K562 (cell line): ENCODE measurements around the gene COX7A1. TPM values are rescaled to one million over a fixed set of nuclear protein-coding genes. Genes with fewer than 3 reads are reported as not detected.

Experiments
- ATAC-seq: fragments of 200-7000 bp; cut with Tn5 transposase; 3 replicates; pipeline ENCODE4 v1.9.1; 2020; ENCODE audit warnings: moderate library complexity
- BruUV-seq: library from RNA; stranded (reverse); fragments of 400-500 nt; replicated peaks from 2 replicates; lab custom pipeline; 2021; lab: Mats Ljungman, UMichigan
- CTCF ChIA-PET: fragments of 300-600 bp; formaldehyde crosslinking; extraction: SDS; loops from one replicate; lab custom pipeline; 2021; ENCODE audit warnings: low intra/inter-chr PET ratio; lab: Yijun Ruan, JAX
- POLR2A ChIA-PET: fragments of 300-600, 350-650 bp; sonication (Branson Sonifier 250); formaldehyde crosslinking; extraction: SDS; loops from one replicate; lab custom pipeline; 2021; ENCODE audit warnings: antibody characterized with exemption, inconsistent platforms; lab: Yijun Ruan, JAX
- DNase-seq, 4 experiments: peaks; one replicate each; pipeline versions ENCODE4 v3.0.0 to v3.0.0-alpha.2; 2011 to 2018; ENCODE audit warnings: low spot score in 3 of 4, mixed read lengths in 3 of 4; ENCODE audit errors: extremely low read depth in 1 of 4
- FAIRE-seq: peaks from 2 replicates; lab custom pipeline; 2011; peaks lifted over from hg19 to GRCh38; lab: Jason Lieb, UNC
- H2AFZ ChIP-seq: 2 replicates; pipeline ENCODE4 v1.6.0; 2011; ENCODE audit warnings: low read depth, low read length, control low read depth, inconsistent platforms
- H3K27ac ChIP-seq: fragments of 200-600 bp; 3 replicates; pipeline ENCODE4 v1.8.0; 2011; ENCODE audit warnings: low read depth, mild to moderate bottlenecking, control low read depth, inconsistent platforms, low read length, moderate library complexity, mixed read lengths; ENCODE audit errors: extremely low read depth
- H3K27me3 ChIP-seq, 2 experiments: fragments of 300-600 bp in 1 of 2; 2 replicates in 1 of 2; 3 replicates in 1 of 2; pipeline versions ENCODE4 v1.6.0 to v1.8.0; 2011; ENCODE audit warnings: inconsistent platforms in 2 of 2, low read length in 2 of 2, mild to moderate bottlenecking in 1 of 2, mixed read lengths in 1 of 2, moderate library complexity in 1 of 2; ENCODE audit not compliant: control insufficient read depth in 2 of 2, insufficient read depth in 2 of 2
- H3K36me3 ChIP-seq: fragments of 300-600 bp; 3 replicates; pipeline ENCODE4 v1.8.0; 2011; ENCODE audit warnings: mild to moderate bottlenecking, low read length, inconsistent platforms; ENCODE audit not compliant: control insufficient read depth, insufficient read depth
- H3K4me1 ChIP-seq, 2 experiments: fragments of 200-600 bp in 1 of 2; replicated peaks in 1 of 2; 2 replicates in 1 of 2; 3 replicates in 1 of 2; pipeline versions ENCODE4 v1.5.1 to v1.8.0; 2011; ENCODE audit warnings: inconsistent platforms in 2 of 2, low read length in 2 of 2, mild to moderate bottlenecking in 1 of 2, mixed read lengths in 1 of 2, moderate library complexity in 1 of 2; ENCODE audit not compliant: control insufficient read depth in 2 of 2, insufficient read depth in 2 of 2
- H3K4me2 ChIP-seq: 2 replicates; pipeline ENCODE4 v1.6.1; 2011; ENCODE audit warnings: low read length, control low read depth, inconsistent platforms, mixed read lengths; ENCODE audit not compliant: insufficient read depth
- H3K4me3 ChIP-seq: fragments of 200-600 bp; sonication (generic), shearing (Covaris generic); 2 replicates; pipeline ENCODE4 v1.5.1; 2016; ENCODE audit warnings: control low read depth, inconsistent platforms
- H3K79me2 ChIP-seq: fragments of 200-600 bp; 3 replicates; pipeline ENCODE4 v1.8.0; 2011; ENCODE audit warnings: low read length, inconsistent platforms; ENCODE audit not compliant: control insufficient read depth, insufficient read depth
- H3K9ac ChIP-seq, 2 experiments: 2 replicates each; pipeline versions ENCODE4 v1.6.0 to v1.6.1; 2011; ENCODE audit warnings: low read depth in 2 of 2, low read length in 2 of 2, control low read depth in 1 of 2, inconsistent platforms in 1 of 2, mild to moderate bottlenecking in 1 of 2, mixed read lengths in 1 of 2; ENCODE audit not compliant: insufficient read depth in 1 of 2
- H3K9me1 ChIP-seq: one replicate; pipeline ENCODE4 v1.6.0; 2011; ENCODE audit warnings: inconsistent platforms, mild to moderate bottlenecking, low read length, moderate library complexity; ENCODE audit not compliant: control insufficient read depth, insufficient read depth
- H3K9me3 ChIP-seq: replicated peaks from 2 replicates; pipeline ENCODE4 v1.5.1; 2011; ENCODE audit warnings: low read depth, low read length, inconsistent platforms; ENCODE audit not compliant: control insufficient read depth, insufficient read depth
- H4K20me1 ChIP-seq: replicated peaks from 2 replicates; pipeline ENCODE4 v1.6.1; 2011; ENCODE audit warnings: low read length, inconsistent platforms, mixed read lengths; ENCODE audit not compliant: control insufficient read depth, insufficient read depth
- ESRRB ChIP-seq: fragments of 250-450 bp; sonication (Bioruptor Pico); IDR thresholded peaks from 2 replicates; pipeline ENCODE4 v1.5.0; 2020; ENCODE audit warnings: mild to moderate bottlenecking, moderate library complexity, borderline replicate concordance
- HNRNPLL ChIP-seq: fragments of 200-400 bp; formaldehyde crosslinking; IDR thresholded peaks from 2 replicates; pipeline ENCODE4 v1.6.1; 2017; ENCODE audit warnings: low read length, low read depth, mild to moderate bottlenecking; ENCODE audit not compliant: poor library complexity, severe bottlenecking
- RBM22 ChIP-seq: fragments of 200-400 bp; formaldehyde crosslinking; IDR thresholded peaks from 2 replicates; pipeline ENCODE4 v1.6.1; 2018; ENCODE audit warnings: low read length, low read depth; ENCODE audit not compliant: poor library complexity, severe bottlenecking
- ZNF408 ChIP-seq: fragments of 250-450 bp; sonication (Bioruptor Pico); IDR thresholded peaks from 2 replicates; pipeline ENCODE4 v1.4.0; 2020; ENCODE audit warnings: low read depth, mild to moderate bottlenecking, moderate library complexity
- ZNF431 ChIP-seq: sonication (generic); formaldehyde crosslinking; IDR thresholded peaks from 2 replicates; pipeline ENCODE4 v1.8.0; 2022; ENCODE audit warnings: mild to moderate bottlenecking, missing genetic modification reagents
- ZNF766 ChIP-seq: fragments of 200-800 bp; sonication (Bioruptor generic); conservative IDR thresholded peaks from 2 replicates; pipeline ENCODE4 v1.6.1; 2016; ENCODE audit warnings: missing genetic modification characterization, missing compliant biosample characterization
- WGBS: fragments of 100-300 bp; shearing (Covaris generic); methylation state at CpG from one replicate; pipeline ENCODE4 v1.1.6; 2016; ENCODE audit warnings: low coverage, mixed read lengths; ENCODE audit not compliant: insufficient coverage; ENCODE audit errors: missing lambda C conversion rate; 5-methylcytosine and 5-hydroxymethylcytosine counted together
- in situ Hi-C: fragments of 300-500 bp; cut with MboI; formaldehyde crosslinking; loops from 4 replicates; pipeline ENCODE4 v1.15.0; 2018; ENCODE audit warnings: inconsistent platforms, mixed read lengths
- intact Hi-C: fragments of 100-400 bp; cut with micrococcal nuclease; formaldehyde crosslinking; loops from 2 replicates; pipeline ENCODE4 v1.14.2; 2022
- polyA plus RNA-seq, 8 experiments: library from polyadenylated mRNA; depleted of rRNA in 4 of 8; stranded (reverse) in 5 of 8; unstranded in 3 of 8; fragments of >200 nt; fragmentation: Nextera tagmentation in 2 of 8; fragmentation: Illumina TruSeq in 1 of 8; extraction: Ambion mirVana in 2 of 8; extraction: Trizol in 1 of 8; gene quantifications; 2 replicates each; pipeline versions ENCODE4 v1.2.1 to v1.2.3, GENCODE V29; 2011 to 2014; ENCODE audit warnings: inconsistent platforms in 1 of 8, missing spikeins in 1 of 8
- total RNA-seq, 7 experiments: library from RNA; depleted of rRNA in 6 of 7; stranded (reverse); fragments of >200 nt in 6 of 7; fragmentation: Illumina TruSeq in 2 of 7; extraction: Trizol in 2 of 7; gene quantifications; 2 replicates each; pipeline versions ENCODE4 v1.2.1 to v1.2.3, GENCODE V29; 2011 to 2021; ENCODE audit warnings: low replicate concordance in 1 of 7
- TF ChIP-seq, protein P1 (sequence below): sonication (generic); formaldehyde crosslinking; IDR thresholded peaks from 2 replicates; pipeline ENCODE4 v1.8.0; 2022; ENCODE audit warnings: mild to moderate bottlenecking, missing genetic modification reagents

Gene COX7A1
- total and polyA plus RNA-seq, 9 of the 15 experiments (the other 6 are each of a cell fraction or from before 2014, with no cell fraction given) = 0.08 TPM; not detected in 8

GRCh38 chr19:36169084-36169760, 17.0 kb upstream of the COX7A1 start:
- ATAC-seq (no peak), FAIRE-seq (no peak), DNase-seq (no peak)
- H3K9me1 ChIP-seq = no peaks in the 10 kb centered on the region
- in situ Hi-C loops = no loop called here
- H3K4me3 ChIP-seq = no peak overlapping the region
- no peak overlapping the region; a peak in 1 of 4 replicates for H3K9ac ChIP-seq
- H2AFZ ChIP-seq = no peak overlapping the region
- CTCF ChIA-PET = interaction anchor here (0.6 to 4.6 kb wide), 2 partner anchors 42 to 566 kb away, joined by 3 to 49 read pairs; no protein-coding TSS in a partner anchor
- no TSS peak for BruUV-seq
- POLR2A ChIA-PET = interaction anchor here (0.7 kb wide), 2 partner anchors 365 to 421 kb away, joined by 3 read pairs; partner anchors contain the start of gene LIN37
- H3K27ac ChIP-seq = no peak overlapping the region
- H3K79me2 ChIP-seq = no peaks in the 10 kb centered on the region
- TF ChIP-seq ESRRB (CRISPR knock-in tag) (no peak), RBM22 (no peak), HNRNPLL (no peak), ZNF408 (CRISPR knock-in tag) (no peak)
- TF ChIP-seq, all 486 proteins: peak for 0
- H4K20me1 ChIP-seq = no peaks in the 10 kb centered on the region
- H3K4me1 ChIP-seq = no peaks in the 10 kb centered on the region; a peak in 2 of 5 replicates
- 56% methylated on average over 9 of the region's 9 CpGs for WGBS
- intact Hi-C loops = no loop called here
- H3K36me3 ChIP-seq = no peaks in the 10 kb centered on the region
- no peaks in the 10 kb centered on the region for H3K9me3 ChIP-seq
- no peak overlapping the region for H3K4me2 ChIP-seq
- no peaks in the 10 kb centered on the region for H3K27me3 ChIP-seq

DNA sequence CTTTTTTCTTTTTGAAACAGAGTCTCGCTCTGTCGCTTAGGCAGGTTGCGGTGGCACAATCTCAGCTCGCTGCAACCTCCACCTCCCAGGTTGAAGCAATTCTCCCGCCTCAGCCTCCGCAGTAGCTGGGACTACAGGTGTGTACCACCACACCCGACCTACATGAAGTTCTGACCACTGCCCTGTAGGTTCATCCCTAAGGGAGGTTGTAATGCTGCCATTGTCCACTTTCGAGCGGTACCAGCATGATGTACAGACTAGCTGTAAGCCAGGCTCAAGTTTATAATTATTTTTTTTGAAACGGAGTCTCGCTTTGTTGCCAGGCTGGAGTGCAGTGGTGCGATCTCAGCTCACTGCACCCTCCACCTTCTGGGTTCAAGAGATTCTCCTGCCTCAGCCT, 11.6 kb upstream of the COX7A1 start:
- no peak overlapping the region for H2AFZ ChIP-seq
- no peak for FAIRE-seq
- intact Hi-C loops (no loop called here), in situ Hi-C loops (no loop called here)
- no peak overlapping the region for H3K4me3 ChIP-seq
- BruUV-seq = no TSS peak
- H3K9ac ChIP-seq = no peak overlapping the region
- no peaks in the 10 kb centered on the region; a peak in 1 of 5 replicates for H3K4me1 ChIP-seq
- no peak overlapping the region for H3K4me2 ChIP-seq
- POLR2A ChIA-PET = interaction anchor here (0.6 kb wide), 1 partner anchor 1887 kb away, joined by 3 read pairs; no protein-coding TSS in a partner anchor
- no peak for ATAC-seq
- CTCF ChIA-PET = no interaction called here
- H3K27me3 ChIP-seq = no peaks in the 10 kb centered on the region
- 89% methylated on average over 11 of the region's 12 CpGs for WGBS
- no peaks in the 10 kb centered on the region for H3K9me3 ChIP-seq
- H3K79me2 ChIP-seq = no peaks in the 10 kb centered on the region
- H3K9me1 ChIP-seq = no peaks in the 10 kb centered on the region
- no peak overlapping the region for H3K27ac ChIP-seq
- H4K20me1 ChIP-seq = no peaks in the 10 kb centered on the region
- H3K36me3 ChIP-seq = peaks cover 6% of the 10 kb centered on the region; the same call in 2 of the 3 replicates
- DNase-seq = no peak
- TF ChIP-seq, protein P1, sequence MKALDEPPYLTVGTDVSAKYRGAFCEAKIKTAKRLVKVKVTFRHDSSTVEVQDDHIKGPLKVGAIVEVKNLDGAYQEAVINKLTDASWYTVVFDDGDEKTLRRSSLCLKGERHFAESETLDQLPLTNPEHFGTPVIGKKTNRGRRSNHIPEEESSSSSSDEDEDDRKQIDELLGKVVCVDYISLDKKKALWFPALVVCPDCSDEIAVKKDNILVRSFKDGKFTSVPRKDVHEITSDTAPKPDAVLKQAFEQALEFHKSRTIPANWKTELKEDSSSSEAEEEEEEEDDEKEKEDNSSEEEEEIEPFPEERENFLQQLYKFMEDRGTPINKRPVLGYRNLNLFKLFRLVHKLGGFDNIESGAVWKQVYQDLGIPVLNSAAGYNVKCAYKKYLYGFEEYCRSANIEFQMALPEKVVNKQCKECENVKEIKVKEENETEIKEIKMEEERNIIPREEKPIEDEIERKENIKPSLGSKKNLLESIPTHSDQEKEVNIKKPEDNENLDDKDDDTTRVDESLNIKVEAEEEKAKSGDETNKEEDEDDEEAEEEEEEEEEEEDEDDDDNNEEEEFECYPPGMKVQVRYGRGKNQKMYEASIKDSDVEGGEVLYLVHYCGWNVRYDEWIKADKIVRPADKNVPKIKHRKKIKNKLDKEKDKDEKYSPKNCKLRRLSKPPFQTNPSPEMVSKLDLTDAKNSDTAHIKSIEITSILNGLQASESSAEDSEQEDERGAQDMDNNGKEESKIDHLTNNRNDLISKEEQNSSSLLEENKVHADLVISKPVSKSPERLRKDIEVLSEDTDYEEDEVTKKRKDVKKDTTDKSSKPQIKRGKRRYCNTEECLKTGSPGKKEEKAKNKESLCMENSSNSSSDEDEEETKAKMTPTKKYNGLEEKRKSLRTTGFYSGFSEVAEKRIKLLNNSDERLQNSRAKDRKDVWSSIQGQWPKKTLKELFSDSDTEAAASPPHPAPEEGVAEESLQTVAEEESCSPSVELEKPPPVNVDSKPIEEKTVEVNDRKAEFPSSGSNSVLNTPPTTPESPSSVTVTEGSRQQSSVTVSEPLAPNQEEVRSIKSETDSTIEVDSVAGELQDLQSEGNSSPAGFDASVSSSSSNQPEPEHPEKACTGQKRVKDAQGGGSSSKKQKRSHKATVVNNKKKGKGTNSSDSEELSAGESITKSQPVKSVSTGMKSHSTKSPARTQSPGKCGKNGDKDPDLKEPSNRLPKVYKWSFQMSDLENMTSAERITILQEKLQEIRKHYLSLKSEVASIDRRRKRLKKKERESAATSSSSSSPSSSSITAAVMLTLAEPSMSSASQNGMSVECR (CRISPR knock-in tag) = no peak
- TF ChIP-seq ZNF766 (CRISPR knock-in tag) (no peak), ZNF431 (no peak)
